Kidney (tissue), 14 donors: ENCODE measurements around the gene PI4K2A. TPM values are rescaled to one million over a fixed set of nuclear protein-coding genes. Genes with fewer than 3 reads are reported as not detected.
A peak's percentile ranks its signal among the peaks of the same experiment; 100 is the strongest.

Source experiments
- DNase-seq, 5 donors: peaks; one replicate each; pipeline ENCODE4 v3.0.0-alpha.2; 2013 to 2020
- FAIRE-seq: peaks from 2 replicates; lab custom pipeline; 2012; peaks lifted over from hg19 to GRCh38; lab: Jason Lieb, UNC
- H3K27ac ChIP-seq, 2 donors: one replicate each; pipeline ENCODE4 v1.7.0; 2013; ENCODE audit warnings: low read depth in 2 of 2, low read length in 2 of 2, inconsistent platforms in 1 of 2
- H3K27me3 ChIP-seq: one replicate; pipeline ENCODE4 v1.7.1; 2013; ENCODE audit warnings: low read length, inconsistent platforms; ENCODE audit not compliant: control insufficient read depth, insufficient read depth
- H3K36me3 ChIP-seq, 3 donors: one replicate each; pipeline versions ENCODE4 v1.7.0 to v1.7.1; 2013; ENCODE audit warnings: low read length in 3 of 3, control low read depth in 1 of 3, inconsistent platforms in 1 of 3; ENCODE audit not compliant: insufficient read depth in 3 of 3, control insufficient read depth in 2 of 3
- H3K4me1 ChIP-seq, 3 donors: one replicate each; pipeline versions ENCODE4 v1.7.0 to v1.7.1; 2013; ENCODE audit warnings: low read length in 3 of 3, inconsistent platforms in 1 of 3, low read depth in 1 of 3; ENCODE audit not compliant: control insufficient read depth in 2 of 3, insufficient read depth in 2 of 3
- H3K4me3 ChIP-seq, 3 donors: one replicate each; pipeline versions ENCODE4 v1.7.0 to v1.8.1; 2013; ENCODE audit warnings: low read length in 3 of 3, control low read depth in 1 of 3, inconsistent platforms in 1 of 3
- H3K9ac ChIP-seq, 3 donors: one replicate each; pipeline versions ENCODE4 v1.7.0 to v1.7.1; 2013; ENCODE audit warnings: low read length in 3 of 3, control low read depth in 1 of 3, inconsistent platforms in 1 of 3
- H3K9me3 ChIP-seq, 3 donors: one replicate each; pipeline versions ENCODE4 v1.7.0 to v1.7.1; 2013; ENCODE audit warnings: low read length in 3 of 3, control low read depth in 1 of 3, inconsistent platforms in 1 of 3; ENCODE audit not compliant: control insufficient read depth in 2 of 3, insufficient read depth in 1 of 3
- intact Hi-C: fragments of 100-400 bp; cut with DNase I; formaldehyde crosslinking; loops from one replicate; pipeline ENCODE4 v1.11.1; 2022
- polyA plus RNA-seq: library from polyadenylated mRNA; stranded (reverse); fragments of 350-450 nt; fragmentation: Illumina TruSeq; extraction: RNeasy Lipid Tissue Mini Kit (QIAGEN cat#74804); gene quantifications from one replicate; pipeline ENCODE4 v1.2.3, GENCODE V29; 2014; ENCODE audit warnings: low read depth, low replicate concordance; ENCODE audit not compliant: insufficient read depth
- total RNA-seq: library from RNA; stranded (reverse); fragmentation: NEBNext Ultra II Directional; extraction: Animal tissue kit (Norgen Biotek cat#: 25700); gene quantifications from one replicate; pipeline ENCODE4 v1.2.1, GENCODE V29; 2021
- TF ChIP-seq, protein P1 (sequence below): IDR thresholded peaks from 3 replicates; pipeline ENCODE4 v1.5.1; 2012; ENCODE audit warnings: mild to moderate bottlenecking, moderate library complexity, borderline replicate concordance; ENCODE audit not compliant: insufficient read depth; ENCODE audit errors: extremely low read depth
- donor health status: control.
- donor health status: control.
- donor health status: control.
- donor health status: control.
- donor health status: control.
- donor health status: DM: yes; HTN: yes; CAD: no.
- donor health status: Normal renal cell carcinoma (clear cell type).

The PI4K2A gene
- total and polyA plus RNA-seq, 2 donors from 2014 or later, result 14.2 to 17.3 TPM

DNA sequence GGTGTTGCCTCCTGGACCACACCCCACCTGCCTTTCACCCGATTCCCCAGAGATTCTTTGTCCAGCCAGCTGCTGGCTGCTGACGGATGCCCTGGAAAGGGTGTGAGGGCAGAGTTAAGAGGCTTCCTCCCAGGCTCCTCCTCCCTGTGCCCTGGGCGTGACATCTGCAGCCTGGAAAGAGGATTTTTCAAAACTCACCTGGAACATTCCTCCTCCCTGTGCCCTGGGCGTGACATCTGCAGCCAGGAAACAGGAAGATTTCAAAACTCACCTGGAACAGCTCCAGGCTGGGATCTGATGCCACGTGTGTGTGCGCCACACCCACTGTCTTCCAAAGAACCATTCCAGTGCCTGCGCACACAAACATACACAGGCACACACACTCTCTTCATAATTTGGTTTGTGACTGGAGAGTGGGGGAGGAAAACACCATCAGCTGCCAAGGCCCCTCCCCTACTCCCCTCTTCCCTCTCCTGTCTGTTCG lies 78.2 kb downstream of the PI4K2A start:
- Histone ChIP-seq H3K36me3 (no peaks in the 10 kb centered on the region), H3K9me3 (no peaks in the 10 kb centered on the region), H3K9ac (no peak overlapping the region), H3K4me3 (no peak overlapping the region), H3K27ac (no peak overlapping the region), H3K27me3 (no peaks in the 10 kb centered on the region), H3K4me1 (peaks cover 0 to 11% (median 0%) of the 10 kb centered on the region in 3 donors)
- TF ChIP-seq, protein P1, sequence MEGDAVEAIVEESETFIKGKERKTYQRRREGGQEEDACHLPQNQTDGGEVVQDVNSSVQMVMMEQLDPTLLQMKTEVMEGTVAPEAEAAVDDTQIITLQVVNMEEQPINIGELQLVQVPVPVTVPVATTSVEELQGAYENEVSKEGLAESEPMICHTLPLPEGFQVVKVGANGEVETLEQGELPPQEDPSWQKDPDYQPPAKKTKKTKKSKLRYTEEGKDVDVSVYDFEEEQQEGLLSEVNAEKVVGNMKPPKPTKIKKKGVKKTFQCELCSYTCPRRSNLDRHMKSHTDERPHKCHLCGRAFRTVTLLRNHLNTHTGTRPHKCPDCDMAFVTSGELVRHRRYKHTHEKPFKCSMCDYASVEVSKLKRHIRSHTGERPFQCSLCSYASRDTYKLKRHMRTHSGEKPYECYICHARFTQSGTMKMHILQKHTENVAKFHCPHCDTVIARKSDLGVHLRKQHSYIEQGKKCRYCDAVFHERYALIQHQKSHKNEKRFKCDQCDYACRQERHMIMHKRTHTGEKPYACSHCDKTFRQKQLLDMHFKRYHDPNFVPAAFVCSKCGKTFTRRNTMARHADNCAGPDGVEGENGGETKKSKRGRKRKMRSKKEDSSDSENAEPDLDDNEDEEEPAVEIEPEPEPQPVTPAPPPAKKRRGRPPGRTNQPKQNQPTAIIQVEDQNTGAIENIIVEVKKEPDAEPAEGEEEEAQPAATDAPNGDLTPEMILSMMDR, result no peak
- peak in 2 of 5 donors; percentile 17 to 92 for DNase-seq
- intact Hi-C loops, result no loop called here
- no peak for FAIRE-seq

DNA sequence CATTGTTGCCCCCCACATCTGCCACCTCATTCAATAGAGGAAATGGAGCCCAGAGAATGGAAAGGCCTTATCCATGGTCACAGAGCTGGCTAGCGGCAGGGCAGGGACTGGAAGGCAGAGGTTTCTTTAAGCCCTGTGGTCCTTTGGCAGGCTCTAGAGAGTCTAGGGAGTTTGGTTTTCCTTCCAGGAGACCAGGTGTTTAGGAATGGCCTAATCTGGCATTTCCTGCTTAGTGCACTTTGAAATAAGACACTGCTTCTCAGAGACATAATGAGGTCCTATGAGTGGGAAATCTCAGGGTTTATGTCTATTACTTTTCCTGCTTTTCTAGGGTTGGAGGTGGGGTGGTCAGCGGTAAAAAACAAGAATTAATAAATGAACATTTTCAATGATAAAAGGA lies 79.1 kb downstream of the PI4K2A start:
- TF ChIP-seq, protein P1, result no peak
- Histone ChIP-seq H3K9ac (no peak overlapping the region), H3K4me3 (no peak overlapping the region), H3K36me3 (no peaks in the 10 kb centered on the region), H3K4me1 (peaks cover 0 to 9% (median 0%) of the 10 kb centered on the region in 3 donors), H3K27me3 (no peaks in the 10 kb centered on the region), H3K27ac (no peak overlapping the region), H3K9me3 (no peaks in the 10 kb centered on the region)
- intact Hi-C loops, result no loop called here
- FAIRE-seq (no peak), DNase-seq (no peak)

DNA sequence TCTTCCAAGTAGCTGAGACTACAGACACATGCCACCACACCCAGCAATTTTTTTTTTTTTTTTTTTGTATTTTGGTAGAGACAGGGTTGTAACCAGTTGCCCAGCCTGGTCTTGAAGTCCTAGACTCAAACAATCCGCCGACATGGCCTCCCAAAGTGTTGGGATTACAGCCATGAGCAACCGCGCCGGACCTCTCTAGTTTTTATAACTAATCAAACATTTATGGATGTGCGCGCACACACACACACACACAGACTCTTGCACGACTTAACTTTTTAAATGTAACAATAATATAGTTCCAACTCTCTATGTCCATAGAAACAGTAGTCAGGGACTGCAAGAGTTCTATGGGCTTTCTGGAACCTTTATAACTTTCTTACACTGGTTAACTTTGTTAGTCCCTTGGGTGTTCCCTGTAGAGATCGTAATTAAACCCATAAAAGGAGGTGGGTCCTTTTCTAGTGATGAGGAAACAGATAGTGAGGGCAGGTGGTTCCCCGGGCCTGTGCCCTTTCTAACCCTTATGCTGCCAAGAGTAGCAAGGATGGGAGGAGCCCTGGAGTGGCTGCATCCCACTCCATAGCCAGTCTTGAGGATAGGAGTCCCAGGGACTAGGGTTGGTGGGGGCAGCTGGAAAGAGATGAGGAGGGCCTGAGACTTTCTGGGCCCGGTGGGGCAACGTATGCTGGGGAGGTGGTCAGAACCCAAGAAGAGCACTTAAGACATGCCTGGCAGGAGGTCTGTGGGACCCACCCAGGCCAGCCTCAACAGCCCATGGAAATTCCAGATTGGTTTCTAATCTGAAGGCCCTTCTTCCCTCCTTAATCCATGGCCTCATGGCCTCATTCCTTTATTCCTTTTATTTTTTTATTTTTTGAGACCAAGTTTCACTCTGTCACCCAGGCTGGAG lies 81.7 kb downstream of the PI4K2A start:
- intact Hi-C loops, result no loop called here
- DNase-seq (no peak), FAIRE-seq (no peak)
- no peak overlapping the region for H3K4me3 ChIP-seq
- H3K9ac ChIP-seq, result no peak overlapping the region
- no peaks in the 10 kb centered on the region for H3K27me3 ChIP-seq
- TF ChIP-seq, protein P1, result no peak
- H3K27ac ChIP-seq, result no peak overlapping the region
- no peaks in the 10 kb centered on the region for H3K9me3 ChIP-seq
- H3K4me1 ChIP-seq, result peaks cover 0 to 9% (median 0%) of the 10 kb centered on the region in 3 donors
- H3K36me3 ChIP-seq, result no peaks in the 10 kb centered on the region
